ENCODE results near the gene PPP6R2. TPM values are rescaled to one million over a fixed set of nuclear protein-coding genes. Genes with fewer than 3 reads are reported as not detected.

PPP6R2 gene
- total and polyA plus RNA-seq, 2 donors: 45.4 to 45.7 TPM

GRCh38 chr22:50309601-50309991, 33.5 kb upstream of the PPP6R2 start:
- DNase-seq (ENCODE audit: low read depth in 6 of 9, low spot score in 9 of 9): no peak
- Histone ChIP-seq H3K36me3 (ENCODE audit: control insufficient read depth in 2 of 2, insufficient read depth in 2 of 2, low read length in 1 of 2) (no peaks in the 10 kb centered on the region), H3K4me1 (ENCODE audit: control insufficient read depth in 2 of 2, insufficient read depth in 2 of 2, low read length in 2 of 2) (peaks cover 10 to 41% of the 10 kb centered on the region in 2 donors), H3K27ac (ENCODE audit: low read depth in 1 of 2, low read length in 1 of 2) (no peak overlapping the region), H3K9me3 (ENCODE audit: control insufficient read depth in 2 of 2, insufficient read depth in 1 of 2, low read length in 1 of 2) (peaks cover 0 to 4% of the 10 kb centered on the region in 2 donors), H3K27me3 (ENCODE audit: control insufficient read depth in 2 of 2, insufficient read depth in 1 of 2, low read length in 1 of 2) (peaks cover 45 to 70% of the 10 kb centered on the region in 2 donors), H3K4me3 (ENCODE audit: low read length in 2 of 2) (no peak overlapping the region)
- 87% methylated on average over 7 of the region's 7 CpGs for WGBS

- no peak overlapping the region for H3K4me3 ChIP-seq (ENCODE audit: low read length in 2 of 2)
- peaks cover 15 to 41% of the 10 kb centered on the region in 2 donors for H3K4me1 ChIP-seq (ENCODE audit: control insufficient read depth in 2 of 2, insufficient read depth in 2 of 2, low read length in 2 of 2)
- no peaks in the 10 kb centered on the region for H3K36me3 ChIP-seq (ENCODE audit: control insufficient read depth in 2 of 2, insufficient read depth in 2 of 2, low read length in 1 of 2)
- no peak for DNase-seq (ENCODE audit: low read depth in 6 of 9, low spot score in 9 of 9)
- peaks cover 0 to 4% of the 10 kb centered on the region in 2 donors for H3K9me3 ChIP-seq (ENCODE audit: control insufficient read depth in 2 of 2, insufficient read depth in 1 of 2, low read length in 1 of 2)
- no peak overlapping the region for H3K27ac ChIP-seq (ENCODE audit: low read depth in 1 of 2, low read length in 1 of 2)
- H3K27me3 ChIP-seq (ENCODE audit: control insufficient read depth in 2 of 2, insufficient read depth in 1 of 2, low read length in 1 of 2): peaks cover 40 to 65% of the 10 kb centered on the region in 2 donors
- WGBS: 96% methylated on average over 21 of the region's 21 CpGs
Observed at GRCh38 chr22:50310031-50310722, 33.0 kb upstream of the PPP6R2 start.

GRCh38 chr22:50310949-50311444, 32.1 kb upstream of the PPP6R2 start:
- Histone ChIP-seq H3K9me3 (ENCODE audit: control insufficient read depth in 2 of 2, insufficient read depth in 1 of 2, low read length in 1 of 2) (peaks cover 1 to 4% of the 10 kb centered on the region in 2 donors), H3K4me1 (ENCODE audit: control insufficient read depth in 2 of 2, insufficient read depth in 2 of 2, low read length in 2 of 2) (peaks cover 15 to 39% of the 10 kb centered on the region in 2 donors), H3K36me3 (ENCODE audit: control insufficient read depth in 2 of 2, insufficient read depth in 2 of 2, low read length in 1 of 2) (no peaks in the 10 kb centered on the region), H3K27ac (ENCODE audit: low read depth in 1 of 2, low read length in 1 of 2) (no peak overlapping the region), H3K27me3 (ENCODE audit: control insufficient read depth in 2 of 2, insufficient read depth in 1 of 2, low read length in 1 of 2) (peaks cover 32 to 59% of the 10 kb centered on the region in 2 donors), H3K4me3 (ENCODE audit: low read length in 2 of 2) (no peak overlapping the region)
- DNase-seq (ENCODE audit: low read depth in 6 of 9, low spot score in 9 of 9): no peak
- WGBS: 97% methylated on average over 16 of the region's 16 CpGs

GRCh38 chr22:50311606-50312351, 31.3 kb upstream of the PPP6R2 start:
- 96% methylated on average over 23 of the region's 23 CpGs for WGBS
- H3K36me3 ChIP-seq (ENCODE audit: control insufficient read depth in 2 of 2, insufficient read depth in 2 of 2, low read length in 1 of 2): no peaks in the 10 kb centered on the region

GRCh38 chr22:50312371-50312770, 30.8 kb upstream of the PPP6R2 start:
- Histone ChIP-seq H3K4me3 (ENCODE audit: low read length in 2 of 2) (no peak overlapping the region), H3K4me1 (ENCODE audit: control insufficient read depth in 2 of 2, insufficient read depth in 2 of 2, low read length in 2 of 2) (peaks cover 12 to 31% of the 10 kb centered on the region in 2 donors), H3K27me3 (ENCODE audit: control insufficient read depth in 2 of 2, insufficient read depth in 1 of 2, low read length in 1 of 2) (peaks cover 19 to 46% of the 10 kb centered on the region in 2 donors), H3K27ac (ENCODE audit: low read depth in 1 of 2, low read length in 1 of 2) (no peak overlapping the region), H3K36me3 (ENCODE audit: control insufficient read depth in 2 of 2, insufficient read depth in 2 of 2, low read length in 1 of 2) (no peaks in the 10 kb centered on the region), H3K9me3 (ENCODE audit: control insufficient read depth in 2 of 2, insufficient read depth in 1 of 2, low read length in 1 of 2) (peaks cover 1 to 4% of the 10 kb centered on the region in 2 donors)
- no peak for DNase-seq (ENCODE audit: low read depth in 6 of 9, low spot score in 9 of 9)
- over 99% methylated on average over 12 of the region's 12 CpGs for WGBS

More at GRCh38 chr22:50311606-50312351, 31.3 kb upstream of the PPP6R2 start:
- Histone ChIP-seq H3K27ac (ENCODE audit: low read depth in 1 of 2, low read length in 1 of 2) (no peak overlapping the region), H3K27me3 (ENCODE audit: control insufficient read depth in 2 of 2, insufficient read depth in 1 of 2, low read length in 1 of 2) (peaks cover 24 to 51% of the 10 kb centered on the region in 2 donors), H3K4me1 (ENCODE audit: control insufficient read depth in 2 of 2, insufficient read depth in 2 of 2, low read length in 2 of 2) (peaks cover 15 to 33% of the 10 kb centered on the region in 2 donors), H3K4me3 (ENCODE audit: low read length in 2 of 2) (no peak overlapping the region), H3K9me3 (ENCODE audit: control insufficient read depth in 2 of 2, insufficient read depth in 1 of 2, low read length in 1 of 2) (peaks cover 1 to 4% of the 10 kb centered on the region in 2 donors)
- DNase-seq (ENCODE audit: low read depth in 6 of 9, low spot score in 9 of 9): no peak

GRCh38 chr22:50313021-50313420, 30.1 kb upstream of the PPP6R2 start:
- peaks cover 16 to 41% of the 10 kb centered on the region in 2 donors for H3K27me3 ChIP-seq (ENCODE audit: control insufficient read depth in 2 of 2, insufficient read depth in 1 of 2, low read length in 1 of 2)
- DNase-seq (ENCODE audit: low read depth in 6 of 9, low spot score in 9 of 9): no peak
- H3K4me1 ChIP-seq (ENCODE audit: control insufficient read depth in 2 of 2, insufficient read depth in 2 of 2, low read length in 2 of 2): peaks cover 12 to 29% of the 10 kb centered on the region in 2 donors
- peaks cover 1% of the 10 kb centered on the region in 2 donors for H3K9me3 ChIP-seq (ENCODE audit: control insufficient read depth in 2 of 2, insufficient read depth in 1 of 2, low read length in 1 of 2)
- H3K4me3 ChIP-seq (ENCODE audit: low read length in 2 of 2): no peak overlapping the region
- 87% methylated on average over 7 of the region's 7 CpGs for WGBS
- no peaks in the 10 kb centered on the region for H3K36me3 ChIP-seq (ENCODE audit: control insufficient read depth in 2 of 2, insufficient read depth in 2 of 2, low read length in 1 of 2)
- no peak overlapping the region for H3K27ac ChIP-seq (ENCODE audit: low read depth in 1 of 2, low read length in 1 of 2)

GRCh38 chr22:50313600-50313999, 29.5 kb upstream of the PPP6R2 start:
- Histone ChIP-seq H3K4me1 (ENCODE audit: control insufficient read depth in 2 of 2, insufficient read depth in 2 of 2, low read length in 2 of 2) (peaks cover 12 to 25% of the 10 kb centered on the region in 2 donors), H3K4me3 (ENCODE audit: low read length in 2 of 2) (no peak overlapping the region), H3K27ac (ENCODE audit: low read depth in 1 of 2, low read length in 1 of 2) (no peak overlapping the region), H3K9me3 (ENCODE audit: control insufficient read depth in 2 of 2, insufficient read depth in 1 of 2, low read length in 1 of 2) (peaks cover 0 to 1% of the 10 kb centered on the region in 2 donors), H3K36me3 (ENCODE audit: control insufficient read depth in 2 of 2, insufficient read depth in 2 of 2, low read length in 1 of 2) (no peaks in the 10 kb centered on the region), H3K27me3 (ENCODE audit: control insufficient read depth in 2 of 2, insufficient read depth in 1 of 2, low read length in 1 of 2) (peaks cover 10 to 35% of the 10 kb centered on the region in 2 donors)
- DNase-seq (ENCODE audit: low read depth in 6 of 9, low spot score in 9 of 9): peak in 1 of 9 donors; percentile 41
- 73% methylated on average over 17 of the region's 17 CpGs for WGBS

GRCh38 chr22:50314081-50314454, 29.1 kb upstream of the PPP6R2 start:
- Histone ChIP-seq H3K36me3 (ENCODE audit: control insufficient read depth in 2 of 2, insufficient read depth in 2 of 2, low read length in 1 of 2) (no peaks in the 10 kb centered on the region), H3K27me3 (ENCODE audit: control insufficient read depth in 2 of 2, insufficient read depth in 1 of 2, low read length in 1 of 2) (peaks cover 5 to 30% of the 10 kb centered on the region in 2 donors), H3K4me1 (ENCODE audit: control insufficient read depth in 2 of 2, insufficient read depth in 2 of 2, low read length in 2 of 2) (peaks cover 12 to 25% of the 10 kb centered on the region in 2 donors), H3K27ac (ENCODE audit: low read depth in 1 of 2, low read length in 1 of 2) (peak overlapping the region in 1 of 2 donors; percentile 18), H3K9me3 (ENCODE audit: control insufficient read depth in 2 of 2, insufficient read depth in 1 of 2, low read length in 1 of 2) (peaks cover 0 to 1% of the 10 kb centered on the region in 2 donors), H3K4me3 (ENCODE audit: low read length in 2 of 2) (peak overlapping the region; percentile 25 to 51)
- DNase-seq (ENCODE audit: low read depth in 6 of 9, low spot score in 9 of 9): no peak
- WGBS: 42% methylated on average over 14 of the region's 14 CpGs

All from thymus (tissue), 11 donors.